Activated gamma-delta T cell treated with Interleukin-2 at 50 U/mL for 16 hours (primary cell): ENCODE results near the gene TMEM44.
"Not testable (repeated sequence)": the region's sequence is repeated elsewhere in the genome, so short reads cannot be mapped to it uniquely, and the experiment has no call there.

Experiments
- DNase-seq: peaks from one replicate; pipeline ENCODE4 v3.0.0-alpha.2; 2020

Gene TMEM44

GRCh38 chr3:194549853-194550252 lies 83.4 kb downstream of the TMEM44 start:
- no peak for DNase-seq

- DNase-seq: no peak
Observed at GRCh38 chr3:194548346-194549321, 84.6 kb downstream of the TMEM44 start.

GRCh38 chr3:194547042-194547441 lies 86.2 kb downstream of the TMEM44 start:
- no peak for DNase-seq

GRCh38 chr3:194545538-194545937 lies 87.7 kb downstream of the TMEM44 start:
- DNase-seq: not testable (repeated sequence)

GRCh38 chr3:194543550-194543949 lies 89.7 kb downstream of the TMEM44 start:
- DNase-seq: no peak

GRCh38 chr3:194541483-194541882 lies 91.7 kb downstream of the TMEM44 start:
- no peak for DNase-seq

- no peak for DNase-seq
Observed at GRCh38 chr3:194540274-194540905, 92.8 kb downstream of the TMEM44 start.

- no peak for DNase-seq
Observed at GRCh38 chr3:194539498-194539897, 93.7 kb downstream of the TMEM44 start.

- DNase-seq: no peak
Observed at GRCh38 chr3:194537732-194538247, 95.4 kb downstream of the TMEM44 start.
